PC-3 (cell line): ENCODE measurements around the gene IGFL2. TPM values are rescaled to one million over a fixed set of nuclear protein-coding genes. Genes with fewer than 3 reads are reported as not detected.

Experiments
- ATAC-seq: fragments of 200-7000 bp; cut with Tn5 transposase; 2 replicates; pipeline ENCODE4 v1.9.1; 2020; ENCODE audit warnings: mild to moderate bottlenecking, moderate library complexity
- BruUV-seq: library from RNA; stranded (reverse); fragments of 400-500 nt; replicated peaks from 2 replicates; lab custom pipeline; 2021; lab: Mats Ljungman, UMichigan
- CTCF ChIA-PET: fragments of 300-600 bp; sonication (Branson Sonifier 250); formaldehyde crosslinking; loops from one replicate; lab custom pipeline; 2022; ENCODE audit warnings: antibody characterized with exemption; lab: Charles Lee
- POLR2A ChIA-PET: fragments of 300-600 bp; sonication (Branson Sonifier 250); formaldehyde crosslinking; loops from one replicate; lab custom pipeline; 2022; ENCODE audit warnings: antibody characterized with exemption; ENCODE audit not compliant: unreplicated experiment; lab: Charles Lee
- DNase-seq: peaks from one replicate; pipeline ENCODE4 v3.0.0-alpha.2; 2015
- H2AFZ ChIP-seq: fragments of 300-600 bp; sonication (generic); 2 replicates; pipeline ENCODE4 v1.6.0; 2016; ENCODE audit warnings: antibody characterized with exemption, low read length
- H3F3A ChIP-seq: fragments of 300-600 bp; sonication (generic); one replicate; pipeline ENCODE4 v1.6.0; 2017; ENCODE audit warnings: antibody characterized with exemption, low read length, control low read depth, mild to moderate bottlenecking; ENCODE audit not compliant: unreplicated experiment
- H3K27ac ChIP-seq: fragments of 300-600 bp; sonication (generic); 2 replicates; pipeline ENCODE4 v1.5.1; 2016; ENCODE audit warnings: mild to moderate bottlenecking, low read length
- H3K27me3 ChIP-seq: fragments of 300-600 bp; sonication (generic); 2 replicates; pipeline ENCODE4 v1.6.1; 2016; ENCODE audit warnings: low read length, mixed read lengths
- H3K36me3 ChIP-seq: fragments of 300-600 bp; sonication (generic); 2 replicates; pipeline ENCODE4 v1.6.1; 2016; ENCODE audit warnings: low read depth, mixed run types, low read length, mixed read lengths
- H3K4me1 ChIP-seq: fragments of 300-600 bp; sonication (generic); 2 replicates; pipeline ENCODE4 v1.5.1; 2016; ENCODE audit warnings: low read length; ENCODE audit not compliant: insufficient read depth
- H3K4me2 ChIP-seq: fragments of 300-600 bp; sonication (generic); 2 replicates; pipeline ENCODE4 v1.6.0; 2016; ENCODE audit warnings: low read length
- H3K4me3 ChIP-seq: fragments of 300-600 bp; sonication (generic); 2 replicates; pipeline ENCODE4 v1.5.1; 2016; ENCODE audit warnings: mild to moderate bottlenecking, low read length, mixed read lengths
- H3K79me2 ChIP-seq: fragments of 300-600 bp; sonication (generic); 2 replicates; pipeline ENCODE4 v1.6.1; 2017; ENCODE audit warnings: low read length, mixed read lengths
- H3K9ac ChIP-seq: fragments of 300-600 bp; sonication (generic); 2 replicates; pipeline ENCODE4 v1.6.0; 2016; ENCODE audit warnings: mild to moderate bottlenecking, low read length
- H3K9me2 ChIP-seq: fragments of 300-600 bp; sonication (generic); replicated peaks from 2 replicates; pipeline ENCODE4 v1.6.1; 2016; ENCODE audit warnings: mixed run types, low read length, mixed read lengths
- H3K9me3 ChIP-seq: fragments of 300-600 bp; sonication (generic); 2 replicates; pipeline ENCODE4 v1.6.1; 2016; ENCODE audit warnings: low read length, mixed read lengths
- H4K20me1 ChIP-seq: fragments of 300-600 bp; sonication (generic); 2 replicates; pipeline ENCODE4 v1.6.1; 2016; ENCODE audit warnings: low read length, mixed read lengths
- EZH2 ChIP-seq: fragments of 300-600 bp; sonication (generic); IDR thresholded peaks from one replicate; pipeline ENCODE4 v1.6.1; 2017; ENCODE audit warnings: antibody characterized with exemption, mild to moderate bottlenecking, low read length; ENCODE audit not compliant: unreplicated experiment
- EZH2phosphoT487 ChIP-seq: fragments of 300-600 bp; sonication (generic); IDR thresholded peaks from 2 replicates; pipeline ENCODE4 v1.6.1; 2018; ENCODE audit warnings: mild to moderate bottlenecking, antibody characterized with exemption, low read length, borderline replicate concordance
- intact Hi-C: fragments of 100-400 bp; cut with micrococcal nuclease; formaldehyde crosslinking; loops from 2 replicates; pipeline ENCODE4 v1.9.0; 2023
- total RNA-seq: library from RNA; depleted of rRNA; stranded (reverse); fragments of >200 nt; gene quantifications from 2 replicates; pipeline ENCODE4 v1.2.3, GENCODE V29; 2014
- TF ChIP-seq, protein P1 (sequence below): fragments of 300-600 bp; sonication (generic); conservative IDR thresholded peaks from 2 replicates; pipeline ENCODE4 v1.5.1; 2017; ENCODE audit warnings: antibody characterized with exemption, low read depth, mild to moderate bottlenecking, low read length

Gene IGFL2
- total RNA-seq, 1 experiment from 2014 or later: not detected

DNA sequence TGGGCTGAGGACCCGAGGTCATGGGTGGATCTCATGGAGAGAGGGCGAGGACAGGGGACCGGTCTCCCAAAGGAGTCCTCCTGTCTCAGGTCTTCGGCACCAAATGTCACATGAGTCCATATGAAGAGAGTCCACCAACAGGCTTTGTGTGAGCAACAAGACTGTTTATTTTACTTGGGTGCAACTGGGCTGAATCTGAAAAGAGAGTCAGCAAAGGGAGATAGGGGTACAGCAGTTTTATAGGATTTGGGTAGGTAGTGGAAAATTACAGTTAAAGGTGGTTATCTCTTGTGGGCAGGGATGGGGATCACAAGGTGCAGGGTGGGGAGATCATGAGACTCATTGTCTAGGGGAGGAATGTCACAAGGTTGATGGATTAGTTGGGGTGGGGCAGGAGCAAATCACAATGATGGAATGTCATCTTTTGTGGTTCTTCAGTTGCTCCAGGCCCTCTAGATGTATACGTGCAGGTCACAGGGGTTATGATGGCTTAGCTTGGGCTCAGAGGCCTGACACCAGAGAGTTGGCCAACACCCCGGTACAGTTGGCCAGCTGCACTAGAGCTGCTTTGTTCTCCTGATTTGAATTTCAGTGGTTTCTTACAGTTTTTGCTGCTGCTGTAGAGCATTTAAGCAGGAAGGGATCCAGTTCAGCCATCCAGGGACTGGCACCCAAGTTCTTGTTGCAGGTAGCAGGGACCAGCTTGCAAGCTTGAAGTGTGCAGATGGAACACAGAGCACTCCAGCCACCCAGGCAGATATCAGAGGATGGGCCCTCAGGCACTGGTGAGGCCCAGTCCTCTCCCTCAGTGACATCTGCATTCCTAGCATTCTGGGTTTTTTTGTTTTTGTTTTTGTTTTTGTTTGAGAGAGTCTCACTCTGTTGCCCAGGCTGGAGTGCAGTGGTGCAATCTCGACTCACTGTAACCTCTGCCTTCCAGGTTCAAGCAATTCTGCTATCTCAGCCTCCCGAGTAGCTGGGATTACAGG, 55.1 kb downstream of the IGFL2 start:
- Histone ChIP-seq H3K9me2 (no peaks in the 10 kb centered on the region), H3K27ac (no peak overlapping the region), H3K9ac (no peak overlapping the region), H3K9me3 (no peaks in the 10 kb centered on the region), H2AFZ (no peak overlapping the region), H4K20me1 (no peaks in the 10 kb centered on the region), H3K79me2 (no peaks in the 10 kb centered on the region), H3K27me3 (no peaks in the 10 kb centered on the region), H3K36me3 (no peaks in the 10 kb centered on the region), H3K4me3 (no peak overlapping the region), H3K4me1 (no peaks in the 10 kb centered on the region), H3K4me2 (no peak overlapping the region), H3F3A (no peaks in the 10 kb centered on the region)
- DNase-seq: peak; percentile 20
- CTCF ChIA-PET: no interaction called here
- POLR2A ChIA-PET: no interaction called here
- BruUV-seq: no TSS peak
- intact Hi-C loops: no loop called here
- TF ChIP-seq EZH2 (no peak), EZH2phosphoT487 (no peak)
- TF ChIP-seq, protein P1, sequence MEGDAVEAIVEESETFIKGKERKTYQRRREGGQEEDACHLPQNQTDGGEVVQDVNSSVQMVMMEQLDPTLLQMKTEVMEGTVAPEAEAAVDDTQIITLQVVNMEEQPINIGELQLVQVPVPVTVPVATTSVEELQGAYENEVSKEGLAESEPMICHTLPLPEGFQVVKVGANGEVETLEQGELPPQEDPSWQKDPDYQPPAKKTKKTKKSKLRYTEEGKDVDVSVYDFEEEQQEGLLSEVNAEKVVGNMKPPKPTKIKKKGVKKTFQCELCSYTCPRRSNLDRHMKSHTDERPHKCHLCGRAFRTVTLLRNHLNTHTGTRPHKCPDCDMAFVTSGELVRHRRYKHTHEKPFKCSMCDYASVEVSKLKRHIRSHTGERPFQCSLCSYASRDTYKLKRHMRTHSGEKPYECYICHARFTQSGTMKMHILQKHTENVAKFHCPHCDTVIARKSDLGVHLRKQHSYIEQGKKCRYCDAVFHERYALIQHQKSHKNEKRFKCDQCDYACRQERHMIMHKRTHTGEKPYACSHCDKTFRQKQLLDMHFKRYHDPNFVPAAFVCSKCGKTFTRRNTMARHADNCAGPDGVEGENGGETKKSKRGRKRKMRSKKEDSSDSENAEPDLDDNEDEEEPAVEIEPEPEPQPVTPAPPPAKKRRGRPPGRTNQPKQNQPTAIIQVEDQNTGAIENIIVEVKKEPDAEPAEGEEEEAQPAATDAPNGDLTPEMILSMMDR: no peak
- no peak for ATAC-seq

DNA sequence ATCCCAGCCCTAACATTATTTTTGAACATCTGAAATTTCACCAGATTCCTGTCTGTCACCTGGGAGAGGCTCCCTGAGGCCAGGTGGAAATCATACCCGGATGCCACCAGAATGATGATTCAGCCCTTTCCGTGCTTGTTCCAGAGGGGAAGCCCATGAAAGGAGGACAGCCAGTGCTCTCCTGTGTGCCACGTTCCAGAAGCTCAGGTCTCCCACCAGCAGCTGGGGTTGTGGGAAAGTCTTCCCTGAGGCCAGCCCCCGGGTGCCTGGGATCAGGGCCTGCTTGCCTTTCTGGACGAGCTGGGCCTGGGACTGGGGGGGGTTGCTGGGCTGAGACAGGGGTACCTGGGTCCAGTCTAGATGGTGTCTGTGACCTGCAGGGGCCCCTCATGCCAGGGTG, 56.0 kb downstream of the IGFL2 start:
- DNase-seq (no peak), ATAC-seq (no peak)
- H3K4me2 ChIP-seq: no peak overlapping the region
- no peak overlapping the region for H3K27ac ChIP-seq
- H2AFZ ChIP-seq: no peak overlapping the region
- no peak for TF ChIP-seq EZH2phosphoT487
- TF ChIP-seq, protein P1: no peak
- no peak for TF ChIP-seq EZH2
- H3K4me1 ChIP-seq: peaks cover 4% of the 10 kb centered on the region; the same call in 1 of the 2 replicates
- H3F3A ChIP-seq: no peaks in the 10 kb centered on the region
- H3K36me3 ChIP-seq: no peaks in the 10 kb centered on the region
- H3K79me2 ChIP-seq: no peaks in the 10 kb centered on the region
- no peak overlapping the region for H3K4me3 ChIP-seq
- CTCF ChIA-PET: no interaction called here
- no TSS peak for BruUV-seq
- no peaks in the 10 kb centered on the region for H3K9me3 ChIP-seq
- H4K20me1 ChIP-seq: no peaks in the 10 kb centered on the region
- no peaks in the 10 kb centered on the region for H3K9me2 ChIP-seq
- intact Hi-C loops: no loop called here
- POLR2A ChIA-PET: no interaction called here
- H3K27me3 ChIP-seq: no peaks in the 10 kb centered on the region
- no peak overlapping the region for H3K9ac ChIP-seq
